H9 (cell line): ENCODE data around the gene TATDN2. TPM values are rescaled to one million over a fixed set of nuclear protein-coding genes. Genes with fewer than 3 reads are reported as not detected.

Experiments
- DNase-seq: peaks from one replicate; pipeline ENCODE4 v3.0.0-alpha.2; 2017
- H2AFZ ChIP-seq: one replicate; pipeline ENCODE4 v1.6.1; 2013; ENCODE audit warnings: mild to moderate bottlenecking, low read length, control low read depth, moderate library complexity
- H2AK5ac ChIP-seq: 2 replicates; pipeline ENCODE4 v1.6.1; 2013; ENCODE audit warnings: low read length, control low read depth, mixed read lengths; ENCODE audit not compliant: insufficient read length
- H2BK120ac ChIP-seq: one replicate; pipeline ENCODE4 v1.6.1; 2013; ENCODE audit warnings: low read depth, mild to moderate bottlenecking, low read length, control low read depth, inconsistent platforms; ENCODE audit not compliant: poor library complexity, severe bottlenecking
- H2BK12ac ChIP-seq: 2 replicates; pipeline ENCODE4 v1.6.1; 2013; ENCODE audit warnings: low read length, control low read depth, mixed read lengths, low read depth; ENCODE audit not compliant: insufficient read length
- H2BK15ac ChIP-seq: 2 replicates; pipeline ENCODE4 v1.6.1; 2013; ENCODE audit warnings: low read depth, low read length, control low read depth
- H2BK20ac ChIP-seq: one replicate; pipeline ENCODE4 v1.6.1; 2013; ENCODE audit warnings: low read depth, mild to moderate bottlenecking, low read length, control low read depth, inconsistent platforms; ENCODE audit not compliant: poor library complexity, severe bottlenecking
- H2BK5ac ChIP-seq: 2 replicates; pipeline ENCODE4 v1.6.1; 2013; ENCODE audit warnings: low read length, control low read depth, mixed read lengths; ENCODE audit not compliant: insufficient read length
- H3K14ac ChIP-seq: 2 replicates; pipeline ENCODE4 v1.6.1; 2013; ENCODE audit warnings: low read length, control low read depth; ENCODE audit not compliant: insufficient read depth
- H3K18ac ChIP-seq: 2 replicates; pipeline ENCODE4 v1.6.1; 2013; ENCODE audit warnings: low read depth, mild to moderate bottlenecking, mixed read lengths, low read length, control low read depth; ENCODE audit not compliant: insufficient read length
- H3K23ac ChIP-seq: 2 replicates; pipeline ENCODE4 v1.6.1; 2013; ENCODE audit warnings: low read length, control low read depth, mixed read lengths, low read depth; ENCODE audit not compliant: insufficient read length
- H3K23me2 ChIP-seq: 2 replicates; pipeline ENCODE4 v1.6.1; 2013; ENCODE audit warnings: low read depth, mild to moderate bottlenecking, mixed read lengths, low read length, control low read depth; ENCODE audit not compliant: insufficient read length, poor library complexity, severe bottlenecking
- H3K27ac ChIP-seq: 2 replicates; pipeline ENCODE4 v1.5.1; 2013; ENCODE audit warnings: low read length, control low read depth, mixed read lengths, low read depth; ENCODE audit not compliant: insufficient read length
- H3K27me3 ChIP-seq: 2 replicates; pipeline ENCODE4 v1.6.1; 2013; ENCODE audit warnings: low read length, control low read depth, inconsistent platforms; ENCODE audit not compliant: insufficient read depth
- H3K4ac ChIP-seq: 2 replicates; pipeline ENCODE4 v1.6.1; 2013; ENCODE audit warnings: low read depth, mild to moderate bottlenecking, control low read depth, inconsistent platforms, low read length, moderate library complexity
- H3K4me1 ChIP-seq: 2 replicates; pipeline ENCODE4 v1.6.1; 2013; ENCODE audit warnings: low read length, control low read depth, inconsistent platforms; ENCODE audit not compliant: insufficient read depth
- H3K4me2 ChIP-seq: 2 replicates; pipeline ENCODE4 v1.6.1; 2013; ENCODE audit warnings: low read length, control low read depth, mixed read lengths; ENCODE audit not compliant: insufficient read length, insufficient read depth
- H3K56ac ChIP-seq: 2 replicates; pipeline ENCODE4 v1.6.1; 2013; ENCODE audit warnings: low read depth, mild to moderate bottlenecking, mixed read lengths, low read length, control low read depth; ENCODE audit not compliant: insufficient read length
- H3K79me1 ChIP-seq: 2 replicates; pipeline ENCODE4 v1.6.1; 2013; ENCODE audit warnings: low read depth, mild to moderate bottlenecking, moderate library complexity, low read length, control low read depth, inconsistent platforms; ENCODE audit not compliant: insufficient read depth, poor library complexity, severe bottlenecking
- H3K79me2 ChIP-seq: 2 replicates; pipeline ENCODE4 v1.6.1; 2013; ENCODE audit warnings: low read length, control low read depth, inconsistent platforms; ENCODE audit not compliant: insufficient read depth
- H3K9ac ChIP-seq: 2 replicates; pipeline ENCODE4 v1.6.1; 2013; ENCODE audit warnings: low read length, control low read depth, mixed read lengths; ENCODE audit not compliant: insufficient read length; ENCODE audit errors: extremely low read depth
- H3K9me3 ChIP-seq: one replicate; pipeline ENCODE4 v1.6.1; 2013; ENCODE audit warnings: low read depth, low read length, inconsistent platforms; ENCODE audit not compliant: control insufficient read depth
- H3T11ph ChIP-seq: one replicate; pipeline ENCODE4 v1.6.1; 2013; ENCODE audit warnings: mild to moderate bottlenecking, low read length, control low read depth, inconsistent platforms
- H4K20me1 ChIP-seq: one replicate; pipeline ENCODE4 v1.6.1; 2013; ENCODE audit not compliant: control insufficient read depth, insufficient read length, insufficient read depth
- H4K5ac ChIP-seq: 2 replicates; pipeline ENCODE4 v1.6.1; 2013; ENCODE audit warnings: low read depth, mild to moderate bottlenecking, mixed read lengths, low read length, control low read depth; ENCODE audit not compliant: insufficient read length
- H4K8ac ChIP-seq: replicated peaks from 2 replicates; pipeline ENCODE4 v1.6.1; 2013; ENCODE audit warnings: low read length, control low read depth, mixed read lengths, low read depth; ENCODE audit not compliant: insufficient read length
- H4K91ac ChIP-seq: 2 replicates; pipeline ENCODE4 v1.6.1; 2013; ENCODE audit warnings: low read depth, mild to moderate bottlenecking, moderate library complexity, mixed read lengths, low read length, control low read depth; ENCODE audit not compliant: insufficient read length
- H3K27ac Mint-ChIP-seq, 3 experiments: 2 replicates in 2 of 3; 3 replicates in 1 of 3; pipeline ENCODE4 v1.8.0; 2020 to 2021; ENCODE audit warnings: mixed read lengths in 3 of 3, mild to moderate bottlenecking in 1 of 3, moderate library complexity in 1 of 3
- H3K27me3 Mint-ChIP-seq: 2 replicates; pipeline ENCODE4 v1.8.0; 2021; ENCODE audit warnings: low read depth, mild to moderate bottlenecking, moderate library complexity, mixed read lengths
- H3K36me3 Mint-ChIP-seq, 3 experiments: 2 replicates in 2 of 3; 3 replicates in 1 of 3; pipeline ENCODE4 v1.8.0; 2020 to 2021; ENCODE audit warnings: low read depth in 3 of 3, mixed read lengths in 3 of 3; ENCODE audit not compliant: insufficient read depth in 1 of 3
- H3K4me1 Mint-ChIP-seq, 2 experiments: 2 replicates each; pipeline ENCODE4 v1.8.0; 2020; ENCODE audit warnings: mixed read lengths in 2 of 2
- H3K4me3 Mint-ChIP-seq, 2 experiments: 2 replicates in 1 of 2; 3 replicates in 1 of 2; pipeline ENCODE4 v1.8.0; 2020 to 2021; ENCODE audit warnings: mild to moderate bottlenecking in 2 of 2, mixed read lengths in 2 of 2, moderate library complexity in 1 of 2
- H3K9me3 Mint-ChIP-seq, 2 experiments: 2 replicates in 1 of 2; 3 replicates in 1 of 2; pipeline ENCODE4 v1.8.0; 2020; ENCODE audit warnings: mild to moderate bottlenecking in 2 of 2, mixed read lengths in 2 of 2, moderate library complexity in 1 of 2
- CTCF ChIP-seq: fragments of 200-600 bp; sonication (generic); conservative IDR thresholded peaks from 3 replicates; pipeline ENCODE4 v1.8.0; 2021; ENCODE audit warnings: antibody characterized with exemption, mild to moderate bottlenecking
- WGBS: extraction: QIAGEN DNeasy Blood & Tissue Kit; methylation state at CpG from one replicate; pipeline ENCODE4 v1.1.7; 2013; ENCODE audit warnings: missing lambda C conversion rate, low lambda C conversion rate, mixed read lengths; ENCODE audit not compliant: insufficient read length; ENCODE audit errors: extremely low coverage; 5-methylcytosine and 5-hydroxymethylcytosine counted together
- total RNA-seq: library from RNA; stranded (reverse); gene quantifications from 2 replicates; pipeline ENCODE4 v1.2.1, GENCODE V29; 2021

The TATDN2 gene
- total RNA-seq, 1 experiment from 2014 or later: 34.4 TPM

- Histone ChIP-seq H2AK5ac (no peak overlapping the region), H4K5ac (no peak overlapping the region), H3K14ac (no peak overlapping the region), H3K9me3 (no peaks in the 10 kb centered on the region), H3K23ac (no peak overlapping the region), H4K91ac (no peak overlapping the region), H3K9ac (no peak overlapping the region), H3K79me2 (no peaks in the 10 kb centered on the region), H3K4ac (no peak overlapping the region), H3K4me1 (no peaks in the 10 kb centered on the region; the same call in 1 of the 2 replicates), H2BK15ac (no peak overlapping the region), H3K27ac (no peak overlapping the region), H2AFZ (no peak overlapping the region), H4K20me1 (no peaks in the 10 kb centered on the region), H3K27me3 (no peaks in the 10 kb centered on the region), H2BK20ac (no peak overlapping the region), H2BK5ac (no peak overlapping the region), H2BK12ac (no peak overlapping the region), H2BK120ac (no peak overlapping the region), H3K18ac (no peak overlapping the region), H4K8ac (no peak overlapping the region), H3K23me2 (no peaks in the 10 kb centered on the region), H3K56ac (no peak overlapping the region), H3K79me1 (no peaks in the 10 kb centered on the region), H3K4me2 (no peak overlapping the region), H3T11ph (no peak overlapping the region)
- peaks cover 66% of the 10 kb centered on the region for H3K27me3 Mint-ChIP-seq
- H3K4me1 Mint-ChIP-seq: peaks cover 7 to 17% of the 10 kb centered on the region in 2 experiments
- H3K9me3 Mint-ChIP-seq: no peaks in the 10 kb centered on the region
- no CpG with 5 or more reads among the region's 14 CpGs for WGBS
- no peak overlapping the region for H3K4me3 Mint-ChIP-seq
- no peak for DNase-seq
- TF ChIP-seq CTCF: no peak
- no peak overlapping the region for H3K27ac Mint-ChIP-seq
- H3K36me3 Mint-ChIP-seq: no peaks in the 10 kb centered on the region
These were observed 81.3 kb downstream of the TATDN2 start for GRCh38 chr3:10329495-10330015.
